Activated CD4-positive, alpha-beta T cell treated with anti-CD3 and anti-CD28 coated beads, Interleukin-10, Interleukin-2, amounts not matched to agents 100 ng/mL and 50 ng/mL, durations not matched to agents 16 hours and 8 hours (primary cell): ENCODE data around the gene RTP3.
"Not testable (repeated sequence)": the region's sequence is repeated elsewhere in the genome, so short reads cannot be mapped to it uniquely, and the experiment has no call there.

ENCODE experiments used
- DNase-seq: peaks from one replicate; pipeline ENCODE4 v3.0.0-alpha.2; 2020

RTP3 gene

GRCh38 chr3:46491089-46492070 lies 6.4 kb upstream of the RTP3 start:
- no peak for DNase-seq

- DNase-seq: no peak
These were observed 4.8 kb upstream of the RTP3 start for GRCh38 chr3:46492890-46493547.

DNA sequence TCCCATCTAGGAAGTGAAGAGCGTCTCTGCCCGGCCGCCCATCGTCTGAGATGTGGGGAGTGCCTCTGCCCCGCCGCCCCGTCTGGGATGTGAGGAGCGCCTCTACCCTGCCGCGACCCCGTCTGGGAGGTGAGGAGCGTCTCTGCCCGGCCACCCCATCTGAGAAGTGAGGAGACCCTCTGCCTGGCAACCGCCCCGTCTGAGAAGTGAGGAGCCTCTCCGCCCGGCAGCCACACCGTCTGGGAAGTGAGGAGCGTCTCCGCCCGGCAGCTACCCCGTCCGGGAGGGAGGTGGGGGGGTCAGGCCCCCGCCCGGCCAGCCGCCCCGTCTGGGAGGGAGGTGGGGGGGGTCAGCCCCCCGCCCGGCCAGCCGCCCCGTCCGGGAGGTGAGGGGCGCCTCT lies 3.3 kb upstream of the RTP3 start:
- not testable (repeated sequence) for DNase-seq

DNA sequence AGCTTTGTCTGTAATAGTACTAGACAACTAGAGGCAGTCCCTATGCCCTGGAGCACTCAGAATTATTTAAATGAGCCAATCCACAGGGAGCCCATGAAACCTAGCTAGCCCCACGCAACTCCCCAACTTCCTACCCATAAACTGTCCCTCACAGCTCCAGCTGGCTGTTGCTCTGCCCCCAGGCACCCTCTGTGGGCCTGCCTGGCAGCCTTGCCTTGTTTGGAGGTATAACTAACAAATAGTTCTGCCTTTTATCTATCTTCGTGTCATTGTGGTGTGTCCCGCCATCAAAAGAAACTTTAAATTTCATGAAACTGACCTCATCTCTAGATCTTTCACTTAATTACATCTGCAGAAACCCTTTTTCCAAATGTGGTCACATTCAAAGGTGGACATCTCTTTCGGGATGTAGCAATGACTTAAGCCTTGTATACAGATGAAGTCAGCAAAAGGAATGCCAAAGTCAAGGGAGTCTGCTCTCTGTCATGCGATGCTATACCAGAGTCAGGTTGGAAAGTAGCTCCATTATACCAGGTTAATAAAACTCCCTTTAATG lies 1.8 kb upstream of the RTP3 start:
- no peak for DNase-seq

GRCh38 chr3:46496746-46497555 lies 825 bp upstream of the RTP3 start:
- DNase-seq: peak; percentile 40

- no peak for DNase-seq
These were observed 1.2 kb downstream of the RTP3 start for GRCh38 chr3:46498916-46499519.

DNA sequence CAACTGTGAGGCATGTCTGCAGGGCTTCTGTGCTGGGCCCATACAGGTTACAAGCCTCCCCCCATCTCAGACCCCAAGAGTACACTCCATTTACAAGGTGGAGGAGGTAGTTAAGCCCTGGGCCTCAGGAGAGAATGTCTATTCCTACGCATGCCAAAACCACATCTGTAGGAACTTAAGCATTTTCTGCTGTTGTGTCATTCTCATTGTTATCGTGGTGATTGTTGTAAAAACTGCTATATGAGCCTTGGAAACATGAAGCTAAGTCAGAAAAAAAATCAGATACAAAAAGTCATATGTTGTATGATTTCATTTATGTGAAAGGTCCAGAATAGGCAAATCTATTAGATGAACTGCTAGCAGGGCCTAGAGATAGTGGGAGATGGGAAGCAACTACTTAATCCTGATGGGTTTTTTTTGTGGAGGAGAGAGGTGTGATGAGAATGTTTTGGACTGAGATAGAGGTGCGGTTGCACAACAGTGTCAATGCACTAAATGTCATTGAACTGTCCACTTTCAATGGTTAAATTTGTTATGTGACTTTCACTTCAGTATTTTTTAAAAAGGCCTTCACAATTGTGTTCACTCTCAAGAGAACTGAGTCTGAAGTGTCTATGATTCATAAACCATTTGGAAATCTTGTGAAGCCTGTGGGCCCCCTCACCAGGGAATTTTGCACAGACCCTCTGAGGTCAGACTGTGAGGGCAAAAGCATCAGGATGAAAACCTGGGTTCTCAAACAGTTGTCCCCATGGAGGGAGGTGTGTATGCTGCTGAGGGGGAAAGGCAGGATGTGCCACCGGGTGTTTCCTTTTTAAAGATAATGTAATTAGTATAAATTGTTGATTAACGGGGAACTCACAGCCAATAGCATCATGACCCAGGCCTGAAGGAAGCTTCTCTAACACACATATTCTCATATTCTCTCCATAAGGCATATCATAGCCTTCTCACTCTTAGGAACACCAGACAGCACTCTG lies 3.2 kb downstream of the RTP3 start:
- DNase-seq: no peak

- no peak for DNase-seq
These were observed 3.9 kb downstream of the RTP3 start for GRCh38 chr3:46501702-46502101.

DNA sequence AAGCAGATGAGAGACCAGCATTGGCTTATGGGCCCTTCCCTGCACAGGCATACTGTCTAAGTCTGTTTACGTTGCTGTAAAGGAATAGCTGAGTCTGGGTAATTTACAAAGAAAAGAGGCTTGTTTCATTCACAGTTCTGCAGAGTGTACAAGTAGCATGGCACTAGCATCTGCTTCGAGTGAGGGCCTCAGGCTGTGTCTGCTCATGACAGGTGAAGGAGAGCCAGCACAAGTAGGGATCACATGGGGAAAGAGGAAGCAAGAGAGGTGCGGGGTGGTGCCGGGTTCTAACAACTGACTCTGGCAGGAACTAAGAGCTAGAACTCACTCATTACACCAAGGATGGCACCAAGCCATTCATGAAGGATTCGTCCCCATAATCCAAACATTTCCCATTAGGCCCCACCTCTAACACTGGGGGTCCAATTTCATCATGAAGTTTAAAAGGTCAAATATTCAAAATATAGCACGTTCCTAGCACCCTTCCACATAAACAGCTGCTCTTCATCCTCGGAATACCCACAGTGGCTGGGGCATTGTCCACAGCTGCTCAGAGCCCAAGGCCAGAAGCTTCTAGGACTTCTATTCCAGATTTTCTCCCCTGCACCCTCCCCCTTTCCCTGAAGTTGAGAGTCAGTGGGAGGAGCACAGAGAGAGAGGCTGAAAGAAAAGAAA lies 5.6 kb downstream of the RTP3 start:
- DNase-seq: no peak

DNA sequence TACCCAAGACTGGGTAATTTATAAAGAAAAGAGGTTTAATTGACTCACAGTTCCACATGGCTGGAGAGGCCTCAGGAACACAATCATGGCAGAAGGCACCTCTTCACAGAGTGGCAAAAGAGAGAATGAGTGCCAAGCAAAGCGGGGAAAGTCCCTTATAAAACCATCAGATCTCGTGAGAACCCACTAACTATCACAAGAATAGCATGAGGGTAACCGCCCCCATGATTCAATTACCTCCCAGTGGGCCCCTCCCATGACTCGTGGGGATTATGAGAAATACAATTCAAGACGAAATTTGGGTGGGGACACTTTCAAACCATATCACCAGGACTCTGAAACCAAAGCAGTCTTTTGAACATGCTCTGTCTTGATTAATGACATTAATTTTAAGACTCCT lies 7.0 kb downstream of the RTP3 start:
- peak; percentile 34 for DNase-seq

- DNase-seq: no peak
These were observed 8.2 kb downstream of the RTP3 start for GRCh38 chr3:46505953-46506352.

DNA sequence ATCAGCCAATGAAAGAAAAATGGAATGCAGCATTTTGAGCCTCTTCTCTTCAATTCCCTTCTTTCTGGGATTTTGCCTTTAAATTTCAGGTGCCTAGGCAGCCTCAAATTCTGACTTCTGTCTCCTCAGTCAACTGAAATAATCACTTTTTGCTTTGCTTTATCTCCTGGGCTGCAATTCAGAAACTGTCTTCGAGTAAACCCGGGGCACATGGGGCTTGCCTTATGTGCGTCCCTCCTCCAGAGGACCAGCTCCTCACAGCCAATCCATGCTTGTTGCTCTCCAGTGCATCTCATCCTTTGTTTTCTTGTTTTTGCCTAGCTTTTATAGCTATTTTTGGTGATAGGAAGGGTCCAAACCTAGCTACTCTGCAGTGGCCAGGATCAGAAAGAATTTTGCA lies 8.8 kb downstream of the RTP3 start:
- DNase-seq: no peak

DNA sequence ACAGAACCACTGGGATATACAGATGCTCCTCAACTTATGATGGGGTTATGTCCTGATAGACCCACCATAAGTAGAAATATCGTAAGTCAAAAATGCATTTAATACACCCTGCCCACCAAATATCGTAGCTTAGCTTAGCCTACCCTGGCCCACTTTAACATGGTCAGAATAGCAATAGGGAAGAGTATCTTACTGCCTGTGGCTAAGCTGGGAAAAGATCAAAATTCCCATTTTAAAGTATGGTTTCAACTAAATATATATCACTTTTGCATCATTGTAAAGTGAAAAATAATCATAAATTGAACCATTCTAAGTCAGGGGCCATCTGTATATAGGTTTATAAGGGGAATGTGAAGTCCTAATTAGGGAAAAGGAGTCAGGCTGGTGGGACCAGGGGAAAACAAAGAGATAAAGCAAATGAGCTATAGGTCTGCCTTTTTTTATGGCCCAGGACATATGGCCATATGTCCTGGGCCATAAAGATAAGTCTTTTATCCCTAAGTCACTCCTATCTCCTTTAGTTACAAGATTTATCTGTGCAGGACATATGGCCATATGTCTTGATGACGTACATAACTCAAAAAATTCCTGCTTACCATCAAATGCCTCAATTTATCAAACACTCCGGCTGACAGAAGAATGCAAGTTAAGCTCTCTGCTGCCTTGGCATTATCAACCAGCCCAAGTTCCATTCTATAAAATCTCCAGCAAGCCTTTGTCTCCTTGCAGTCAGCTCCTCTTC lies 11.2 kb downstream of the RTP3 start:
- DNase-seq: no peak

DNA sequence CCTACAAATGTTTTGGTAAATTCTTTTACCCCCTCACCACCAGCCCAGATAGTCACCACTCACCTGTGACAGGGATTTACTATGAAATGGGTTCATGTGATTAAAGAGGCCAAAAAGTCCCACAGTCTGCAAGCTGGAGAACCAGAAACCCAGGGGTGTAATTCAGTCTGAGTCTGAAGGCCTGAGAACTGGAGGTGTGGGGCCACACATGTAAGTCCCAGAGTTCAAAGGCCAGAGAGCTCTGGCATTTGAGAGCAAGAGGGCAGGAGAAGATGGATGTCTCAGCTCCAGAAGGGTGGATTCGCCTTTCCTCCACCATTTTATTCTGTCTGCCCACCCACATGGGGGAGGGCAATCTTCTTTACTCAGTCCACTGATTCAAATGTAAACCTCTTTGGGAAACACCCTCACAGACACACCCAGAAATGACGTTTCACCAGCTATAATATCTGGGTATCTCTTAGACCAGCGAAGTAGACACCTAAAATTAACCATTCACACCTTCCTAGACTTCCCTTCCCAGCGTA lies 11.9 kb downstream of the RTP3 start:
- DNase-seq: no peak

- DNase-seq: no peak
These were observed 14.5 kb downstream of the RTP3 start for GRCh38 chr3:46512191-46512749.

GRCh38 chr3:46516521-46516920 lies 18.7 kb downstream of the RTP3 start:
- DNase-seq: no peak

GRCh38 chr3:46517016-46517783 lies 19.4 kb downstream of the RTP3 start:
- DNase-seq: peak; percentile 60

DNA sequence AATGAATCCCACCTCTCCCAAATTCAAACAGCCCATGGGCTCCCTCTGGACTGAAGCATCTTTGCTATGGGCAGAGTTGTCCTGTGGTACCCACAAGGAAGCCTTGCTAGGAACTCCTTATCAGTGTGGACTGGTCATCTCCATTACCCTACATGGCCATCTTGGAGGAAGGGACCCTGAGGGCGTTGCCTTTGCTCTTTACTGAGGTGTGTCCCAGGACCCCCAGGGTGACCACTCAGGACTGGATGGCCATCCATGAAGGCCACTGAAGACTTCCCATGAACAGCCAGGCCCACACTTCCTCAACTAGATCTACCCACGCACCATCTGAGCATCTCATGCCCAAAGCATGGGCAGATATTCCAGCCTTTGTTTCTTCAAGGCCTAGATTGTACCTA lies 20.0 kb downstream of the RTP3 start:
- DNase-seq: no peak

GRCh38 chr3:46519952-46520351 lies 22.2 kb downstream of the RTP3 start:
- DNase-seq: no peak
